ENCODE data around the gene CSF2RB. TPM values are rescaled to one million over a fixed set of nuclear protein-coding genes. Genes with fewer than 3 reads are reported as not detected.

The CSF2RB gene
- total and polyA plus RNA-seq, 10 of the 15 experiments (the other 5 are each of a cell fraction or from before 2014, with no cell fraction given): 0.82 to 12.5 (median 5.4) TPM

DNA sequence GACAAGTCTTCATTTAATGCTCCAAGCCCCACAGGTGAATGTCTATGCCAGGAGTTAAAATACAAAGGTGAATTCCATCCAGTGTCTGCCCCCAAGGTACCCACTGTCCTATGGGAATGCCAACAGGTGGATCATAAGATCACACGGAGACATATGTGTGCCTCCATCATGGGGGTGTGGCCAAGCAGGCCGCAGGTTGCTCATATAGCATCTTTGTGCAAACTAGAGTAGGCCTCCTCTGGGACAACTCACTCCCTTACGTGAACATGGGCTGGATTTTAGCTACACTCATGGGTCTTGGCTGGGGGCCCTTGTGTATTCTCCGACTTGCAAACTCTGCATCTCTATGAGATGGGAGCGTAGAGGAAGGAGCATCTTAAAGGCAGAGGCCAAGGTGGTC is 45.7 kb upstream of the CSF2RB start (continued):
- TF ChIP-seq, protein P1, sequence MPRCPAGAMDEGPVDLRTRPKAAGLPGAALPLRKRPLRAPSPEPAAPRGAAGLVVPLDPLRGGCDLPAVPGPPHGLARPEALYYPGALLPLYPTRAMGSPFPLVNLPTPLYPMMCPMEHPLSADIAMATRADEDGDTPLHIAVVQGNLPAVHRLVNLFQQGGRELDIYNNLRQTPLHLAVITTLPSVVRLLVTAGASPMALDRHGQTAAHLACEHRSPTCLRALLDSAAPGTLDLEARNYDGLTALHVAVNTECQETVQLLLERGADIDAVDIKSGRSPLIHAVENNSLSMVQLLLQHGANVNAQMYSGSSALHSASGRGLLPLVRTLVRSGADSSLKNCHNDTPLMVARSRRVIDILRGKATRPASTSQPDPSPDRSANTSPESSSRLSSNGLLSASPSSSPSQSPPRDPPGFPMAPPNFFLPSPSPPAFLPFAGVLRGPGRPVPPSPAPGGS (IDR thresholded peaks at IDR 0.05; ENCODE audit: borderline replicate concordance, insufficient read depth, low read depth, low read length, poor library complexity, severe bottlenecking): no peak
- TF ChIP-seq PML (IDR thresholded peaks at IDR 0.05; ENCODE audit: low read length): no peak

DNA sequence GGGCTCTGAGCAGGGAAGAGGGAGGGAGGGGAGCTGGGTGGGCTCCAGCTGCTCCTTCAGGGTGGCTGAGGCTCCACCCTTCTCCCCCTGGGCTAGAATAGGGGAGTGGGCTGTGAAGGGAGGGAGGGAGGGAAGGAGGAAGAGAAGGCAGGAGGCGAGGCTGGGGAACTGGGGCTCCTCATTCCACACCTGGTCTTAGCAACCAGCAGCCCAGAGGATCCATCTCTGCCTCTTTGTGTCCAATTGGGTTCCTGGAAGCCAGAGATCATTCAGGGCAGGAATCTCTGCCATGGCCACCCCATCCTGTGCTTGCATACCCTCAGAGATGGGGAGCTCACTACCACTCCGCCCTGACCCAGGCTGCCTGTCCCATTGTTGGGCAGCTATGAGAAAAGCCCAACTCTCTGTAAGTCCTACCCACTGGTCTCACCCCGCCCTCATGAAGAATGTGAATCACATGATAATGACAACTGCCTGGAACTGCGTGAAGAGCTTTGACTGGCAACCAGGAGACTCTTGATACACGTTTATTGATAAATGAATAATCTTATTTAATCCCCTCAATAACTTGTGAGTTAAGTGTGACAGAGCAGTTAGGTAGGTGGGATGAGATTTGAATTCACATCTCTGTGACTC is 44.8 kb upstream of the CSF2RB start:
- DNase-seq (ENCODE audit: low read depth, low spot score): no peak
- no peak overlapping the region for H2AFZ ChIP-seq (ENCODE audit: control insufficient read depth, low read depth, low read length)
- SMC1A ChIA-PET (ENCODE audit: uncharacterized antibody, unreplicated experiment): interaction anchor here (1.1 kb wide), 1 partner anchor 31 kb away, joined by 3 read pairs; no protein-coding TSS in a partner anchor
- RAD21 ChIA-PET (ENCODE audit: unreplicated experiment): no interaction called here
- H3K79me2 ChIP-seq (ENCODE audit: control insufficient read depth, insufficient read depth, low read length): no peaks in the 10 kb centered on the region
- BruUV-seq (replicated peaks): no TSS peak
- peaks cover 14% of the 10 kb centered on the region for H3K4me1 ChIP-seq (ENCODE audit: control insufficient read depth, insufficient read depth, low read length)
- no peak for FAIRE-seq
- no peak overlapping the region for H3K27ac ChIP-seq (ENCODE audit: control insufficient read depth, insufficient read depth)
- 86% methylated on average over 5 of the region's 5 CpGs for WGBS (ENCODE audit: insufficient coverage, insufficient replicate concordance, low lambda C conversion rate, missing lambda C conversion rate)
- in situ Hi-C loops (cut with MboI) (no loop called here), intact Hi-C loops (cut with micrococcal nuclease; ENCODE audit: unreplicated experiment) (no loop called here)
- no peak overlapping the region for H3K4me2 ChIP-seq (ENCODE audit: control insufficient read depth, insufficient read depth)
- no peak for ATAC-seq
- POLR2A ChIA-PET: no interaction called here
- no peaks in the 10 kb centered on the region for H4K20me1 ChIP-seq (ENCODE audit: control insufficient read depth, insufficient read depth)
- H3K27me3 ChIP-seq (replicated peaks in 1 of 2; ENCODE audit: control insufficient read depth in 2 of 2, insufficient read depth in 2 of 2, low read length in 1 of 2): no peaks in the 10 kb centered on the region
- peaks cover 12 to 27% of the 10 kb centered on the region in 2 experiments; a peak in 3 of 4 replicates for H3K36me3 ChIP-seq (ENCODE audit: control insufficient read depth in 2 of 2, insufficient read depth in 2 of 2, low read length in 1 of 2)
- H3K4me3 ChIP-seq: no peak overlapping the region
- no peak overlapping the region for H3K9ac ChIP-seq (ENCODE audit: control insufficient read depth, insufficient read depth, low read length)
- TF ChIP-seq SPI1 (IDR thresholded peaks at IDR 0.05; ENCODE audit: borderline replicate concordance, insufficient read depth, low read depth, low read length) (no peak), NBN (IDR thresholded peaks at IDR 0.05) (no peak), MTA3 (IDR thresholded peaks at IDR 0.05; ENCODE audit: borderline replicate concordance, low read length) (no peak), RB1 (IDR thresholded peaks at IDR 0.05; ENCODE audit: borderline replicate concordance) (no peak), BRCA1 (IDR thresholded peaks at IDR 0.05; ENCODE audit: low read depth, low read length) (no peak), HCFC1 (IDR thresholded peaks at IDR 0.05; ENCODE audit: low read length) (no peak), ZNF24 (IDR thresholded peaks at IDR 0.05) (no peak), POLR2A (IDR thresholded peaks at IDR 0.05; ENCODE audit: low read depth, low read length) (no peak), EGR1 (IDR thresholded peaks at IDR 0.05; ENCODE audit: borderline replicate concordance in 1 of 2, low read depth in 2 of 2, low read length in 2 of 2) (no peak), SMC3 (IDR thresholded peaks at IDR 0.05; ENCODE audit: borderline replicate concordance, low read length) (no peak), ZSCAN29 (IDR thresholded peaks at IDR 0.05) (no peak), ZNF274 (IDR thresholded peaks at IDR 0.05; ENCODE audit: insufficient read depth, insufficient read length) (no peak)
- TF ChIP-seq, protein P2, sequence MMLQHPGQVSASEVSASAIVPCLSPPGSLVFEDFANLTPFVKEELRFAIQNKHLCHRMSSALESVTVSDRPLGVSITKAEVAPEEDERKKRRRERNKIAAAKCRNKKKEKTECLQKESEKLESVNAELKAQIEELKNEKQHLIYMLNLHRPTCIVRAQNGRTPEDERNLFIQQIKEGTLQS (IDR thresholded peaks at IDR 0.05; ENCODE audit: borderline replicate concordance, extremely low read depth, low read depth, low read length): no peak
- TF ChIP-seq, protein P3, sequence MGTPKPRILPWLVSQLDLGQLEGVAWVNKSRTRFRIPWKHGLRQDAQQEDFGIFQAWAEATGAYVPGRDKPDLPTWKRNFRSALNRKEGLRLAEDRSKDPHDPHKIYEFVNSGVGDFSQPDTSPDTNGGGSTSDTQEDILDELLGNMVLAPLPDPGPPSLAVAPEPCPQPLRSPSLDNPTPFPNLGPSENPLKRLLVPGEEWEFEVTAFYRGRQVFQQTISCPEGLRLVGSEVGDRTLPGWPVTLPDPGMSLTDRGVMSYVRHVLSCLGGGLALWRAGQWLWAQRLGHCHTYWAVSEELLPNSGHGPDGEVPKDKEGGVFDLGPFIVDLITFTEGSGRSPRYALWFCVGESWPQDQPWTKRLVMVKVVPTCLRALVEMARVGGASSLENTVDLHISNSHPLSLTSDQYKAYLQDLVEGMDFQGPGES (IDR thresholded peaks at IDR 0.05): no peak
- TF ChIP-seq, protein P4, sequence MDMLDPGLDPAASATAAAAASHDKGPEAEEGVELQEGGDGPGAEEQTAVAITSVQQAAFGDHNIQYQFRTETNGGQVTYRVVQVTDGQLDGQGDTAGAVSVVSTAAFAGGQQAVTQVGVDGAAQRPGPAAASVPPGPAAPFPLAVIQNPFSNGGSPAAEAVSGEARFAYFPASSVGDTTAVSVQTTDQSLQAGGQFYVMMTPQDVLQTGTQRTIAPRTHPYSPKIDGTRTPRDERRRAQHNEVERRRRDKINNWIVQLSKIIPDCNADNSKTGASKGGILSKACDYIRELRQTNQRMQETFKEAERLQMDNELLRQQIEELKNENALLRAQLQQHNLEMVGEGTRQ (IDR thresholded peaks at IDR 0.05; ENCODE audit: borderline replicate concordance, low read depth, low read length): no peak
- CTCF ChIA-PET: interaction anchor here (1.7 kb wide), 1 partner anchor 78 kb away, joined by 5 read pairs; no protein-coding TSS in a partner anchor
- no peaks in the 10 kb centered on the region for H3K9me3 ChIP-seq (replicated peaks; ENCODE audit: control insufficient read depth, insufficient read depth, low read length)

All from GM12878 (cell line).